ENCODE data around the gene GMDS.

The GMDS gene

DNA sequence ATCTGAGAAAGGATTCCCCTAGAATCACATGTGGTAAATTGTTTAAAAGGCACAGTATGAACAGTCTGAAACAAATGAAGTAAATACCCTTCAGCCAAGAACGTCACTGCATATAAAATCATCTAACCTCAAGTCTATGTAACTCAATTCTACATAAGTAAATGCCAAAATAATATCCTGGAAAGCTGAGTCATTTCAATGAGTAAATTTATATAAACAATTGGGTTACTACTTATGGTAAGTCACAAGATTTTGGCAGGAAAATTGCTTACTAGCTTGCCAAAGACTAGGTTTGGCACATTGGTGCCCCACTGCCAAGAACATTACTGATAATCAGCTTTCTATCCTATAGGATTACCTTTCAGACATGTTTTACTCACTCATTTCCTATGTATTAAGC lies 8.4 kb downstream of the GMDS start:
- DNase-seq, result no peak

DNA sequence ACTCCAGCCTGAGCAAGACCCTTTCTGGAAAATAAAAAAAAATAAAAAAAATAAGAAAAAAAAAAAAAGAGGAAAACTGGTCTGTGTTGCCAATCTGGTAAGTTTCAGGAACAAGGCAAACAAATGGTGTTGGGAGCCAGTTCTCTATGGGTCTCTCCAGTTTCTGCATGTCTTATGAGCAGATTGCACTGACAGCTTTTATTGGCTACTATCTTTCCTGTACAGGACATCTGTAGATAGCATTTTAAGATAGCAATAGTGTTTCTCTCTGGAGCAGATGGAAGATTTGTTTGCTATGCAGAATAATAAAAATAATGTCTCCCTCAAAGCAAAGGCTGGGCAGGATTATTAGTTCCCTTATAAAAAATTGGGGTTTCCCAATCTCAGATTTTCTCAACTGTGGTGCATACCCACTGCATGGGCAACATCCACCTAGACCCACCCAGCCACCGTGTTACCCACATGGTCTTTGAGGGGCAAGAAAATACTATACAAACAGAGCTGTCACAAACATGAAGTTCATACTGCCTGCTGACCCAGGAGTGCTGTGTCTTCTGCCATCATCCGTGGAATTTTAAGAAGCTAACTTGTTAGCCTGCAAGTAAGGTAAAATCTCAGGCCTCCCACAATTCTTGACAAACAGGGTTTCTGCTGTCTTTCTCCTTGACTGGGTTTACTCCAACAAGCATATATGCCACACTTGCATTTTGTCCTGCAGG lies 9.5 kb downstream of the GMDS start:
- no peak for DNase-seq

DNA sequence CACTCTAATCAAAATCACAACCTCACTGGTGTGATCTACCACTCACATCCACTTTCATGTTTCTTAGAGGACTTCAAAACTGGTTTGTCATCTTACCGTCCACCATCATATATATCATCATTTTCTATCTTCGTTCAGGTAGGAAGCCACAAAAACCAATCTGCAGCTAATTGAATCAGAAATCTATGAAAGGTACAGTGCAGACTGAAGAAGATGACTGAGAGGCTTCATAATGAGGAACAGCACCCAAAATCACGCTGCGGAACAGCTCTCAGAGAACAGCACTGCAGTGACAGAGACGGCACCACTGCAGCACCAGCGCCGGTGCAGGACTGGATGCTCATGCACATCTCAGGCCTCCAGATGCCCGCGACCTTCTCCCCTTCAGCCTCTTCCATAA lies 13.0 kb downstream of the GMDS start:
- DNase-seq, result no peak

DNA sequence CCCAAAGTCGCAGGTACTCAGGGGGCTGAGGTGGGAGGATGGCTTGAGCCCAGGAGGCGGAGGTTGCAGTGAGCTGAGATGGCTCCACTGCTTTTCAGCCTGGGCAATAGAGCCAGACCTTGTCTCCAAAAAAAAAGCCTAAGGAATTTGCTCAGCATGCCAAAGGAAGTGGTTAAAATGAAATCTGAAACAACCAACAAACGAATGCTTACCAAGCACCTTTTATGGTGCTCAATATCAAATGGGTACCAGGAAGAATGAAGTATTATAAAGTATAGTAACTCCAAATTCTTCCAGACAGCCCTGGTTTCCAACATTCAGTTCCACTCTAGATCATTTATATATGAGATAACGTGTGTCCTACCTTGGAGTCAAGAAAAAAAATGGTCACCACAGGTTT lies 14.0 kb downstream of the GMDS start:
- no peak for DNase-seq

DNA sequence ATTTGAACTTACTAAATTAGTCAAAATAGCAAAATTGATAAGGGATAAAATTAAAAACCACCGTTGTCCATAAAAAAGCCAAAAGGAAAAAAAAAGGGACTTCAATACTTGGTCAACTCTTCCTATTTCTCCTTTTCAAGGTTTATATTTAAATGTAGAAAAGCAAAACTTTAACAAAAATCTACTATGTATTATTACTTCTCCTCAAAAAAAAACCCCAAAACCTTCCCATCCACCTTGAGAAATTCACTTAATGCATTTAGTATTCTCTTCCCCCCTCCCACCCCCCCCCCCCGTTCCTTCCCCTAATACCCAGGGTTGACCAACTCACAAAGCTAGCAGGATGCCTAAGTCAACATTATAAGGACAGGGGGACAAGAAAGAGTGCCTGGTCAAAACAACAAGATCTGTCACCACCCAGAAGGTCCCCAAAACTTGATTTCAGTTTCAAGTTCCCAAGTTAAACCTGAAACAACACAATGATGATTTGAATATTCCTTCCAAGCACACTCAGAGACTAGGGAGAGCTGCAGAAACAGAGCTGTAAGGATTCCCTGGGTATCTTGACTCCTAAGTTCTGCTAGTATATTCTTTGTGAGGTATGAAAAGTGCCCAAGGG lies 14.6 kb downstream of the GMDS start:
- DNase-seq, result no peak

DNA sequence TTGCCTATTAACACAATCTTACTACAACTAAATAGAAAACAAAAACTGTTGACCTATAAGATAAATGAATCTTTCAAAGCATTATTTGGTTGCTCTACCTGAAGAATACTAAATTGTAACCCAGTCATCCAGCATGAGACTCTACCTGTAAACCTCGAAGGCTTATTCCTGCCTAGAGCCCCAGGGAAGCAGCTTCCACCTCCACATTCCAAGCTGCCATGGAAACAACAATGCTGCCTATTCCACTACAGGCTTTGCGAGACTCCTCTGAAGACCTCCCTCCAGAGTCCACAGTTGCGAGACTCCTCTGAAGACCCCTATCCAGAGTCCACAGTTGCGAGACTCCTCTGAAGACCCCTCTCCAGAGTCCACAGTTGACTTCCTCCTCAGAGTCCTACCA lies 15.7 kb downstream of the GMDS start:
- DNase-seq, result no peak

DNA sequence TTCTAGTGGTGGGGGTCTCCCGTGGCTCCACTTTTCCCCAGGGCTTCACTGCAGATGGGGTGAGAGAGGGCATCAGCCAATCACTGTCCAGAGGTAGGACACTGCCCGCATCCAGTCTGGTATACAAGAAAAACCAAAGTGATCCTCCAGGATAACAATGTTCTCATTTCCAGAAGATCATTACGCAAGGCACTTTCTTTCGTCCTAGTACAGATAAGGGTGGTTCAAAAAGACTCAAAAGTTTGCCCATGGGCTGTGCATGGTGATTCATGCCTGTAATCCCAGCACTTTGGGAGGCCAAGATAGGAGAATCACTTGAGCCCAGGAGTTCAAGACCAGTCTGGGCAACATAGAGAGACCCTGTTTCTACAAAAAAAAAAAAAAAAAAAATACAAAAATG lies 16.4 kb downstream of the GMDS start:
- no peak for DNase-seq

DNA sequence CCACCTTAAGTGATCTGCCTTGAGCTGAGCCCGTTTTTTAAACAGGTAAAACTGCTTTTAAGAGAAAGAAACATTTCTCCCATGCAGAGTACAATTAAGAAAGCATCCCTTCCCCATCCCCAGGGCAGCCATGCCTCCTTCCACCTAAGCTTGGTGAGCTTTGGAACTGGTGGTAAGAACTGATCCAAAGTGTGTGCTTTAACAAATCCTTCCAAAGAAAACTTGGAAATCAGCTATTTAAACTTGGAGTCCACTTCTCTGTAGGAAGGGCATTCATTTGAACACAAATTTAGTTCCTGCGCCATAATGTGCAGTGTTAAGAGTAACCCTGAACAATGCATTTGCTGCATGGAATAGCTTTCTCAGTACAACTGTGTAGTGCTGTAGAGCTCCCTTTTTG lies 17.0 kb downstream of the GMDS start:
- no peak for DNase-seq

DNA sequence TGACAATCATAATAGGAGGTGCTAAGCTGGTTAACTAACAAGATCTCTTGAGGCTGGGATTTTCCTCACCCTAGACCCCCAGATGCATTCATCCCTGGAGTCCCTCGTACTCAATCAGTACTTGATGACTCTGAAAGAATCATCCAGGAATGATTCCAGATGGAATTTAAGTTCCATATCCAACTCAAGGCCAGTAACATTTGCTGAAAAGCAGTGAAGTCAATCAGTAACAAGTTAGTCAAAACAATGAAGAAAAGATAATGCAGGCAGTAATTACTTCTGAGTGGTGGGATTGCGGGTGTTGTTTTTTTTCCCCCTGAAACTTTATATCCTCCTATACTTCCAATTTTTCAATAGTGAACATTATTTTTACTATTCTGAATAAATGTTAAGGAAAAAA lies 18.6 kb downstream of the GMDS start:
- no peak for DNase-seq

DNA sequence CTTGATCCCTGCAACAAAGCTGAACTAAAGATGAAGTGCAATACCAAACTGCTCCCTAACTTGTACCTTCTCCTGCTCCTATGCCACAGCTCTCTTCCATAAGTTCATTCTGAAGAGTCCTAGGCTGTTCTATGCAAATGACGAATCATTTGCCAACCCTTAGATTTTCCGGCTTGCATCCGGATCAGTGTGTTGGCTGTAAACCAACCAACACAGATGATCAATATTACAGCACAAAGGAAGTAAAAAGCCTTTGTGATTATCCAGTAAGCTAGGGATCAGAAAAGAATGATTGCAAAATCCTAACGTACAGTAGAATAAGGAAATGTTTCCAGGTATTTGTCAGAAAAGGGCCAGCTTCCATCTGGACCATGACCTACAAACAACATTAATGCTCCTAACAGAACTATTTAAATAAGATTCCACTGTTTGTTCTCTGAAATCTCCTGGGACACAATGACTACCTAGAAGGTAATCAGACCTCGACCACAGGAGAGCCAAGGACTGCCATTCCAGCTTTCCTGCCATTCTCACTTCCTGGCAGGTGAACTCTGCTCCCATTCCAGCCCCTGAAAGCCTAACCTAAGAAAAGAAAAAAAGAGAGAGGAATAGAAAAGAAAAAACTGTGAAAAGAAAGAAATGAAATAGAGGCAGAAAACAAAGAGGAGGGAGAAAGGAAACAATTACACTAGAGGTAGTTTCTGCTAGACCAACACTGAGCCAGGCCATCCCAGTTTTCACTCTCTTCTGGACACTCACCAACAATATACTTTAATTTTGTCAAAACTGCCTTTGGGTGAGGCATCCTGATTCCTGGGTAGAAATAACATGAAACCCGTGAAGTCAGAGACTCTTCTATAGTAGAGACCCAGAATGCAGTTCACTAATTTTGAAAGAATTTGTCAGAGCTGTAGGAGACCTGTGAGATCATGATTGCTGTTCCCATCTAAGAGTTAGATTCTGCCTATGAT lies 19.7 kb downstream of the GMDS start:
- no peak for DNase-seq

DNA sequence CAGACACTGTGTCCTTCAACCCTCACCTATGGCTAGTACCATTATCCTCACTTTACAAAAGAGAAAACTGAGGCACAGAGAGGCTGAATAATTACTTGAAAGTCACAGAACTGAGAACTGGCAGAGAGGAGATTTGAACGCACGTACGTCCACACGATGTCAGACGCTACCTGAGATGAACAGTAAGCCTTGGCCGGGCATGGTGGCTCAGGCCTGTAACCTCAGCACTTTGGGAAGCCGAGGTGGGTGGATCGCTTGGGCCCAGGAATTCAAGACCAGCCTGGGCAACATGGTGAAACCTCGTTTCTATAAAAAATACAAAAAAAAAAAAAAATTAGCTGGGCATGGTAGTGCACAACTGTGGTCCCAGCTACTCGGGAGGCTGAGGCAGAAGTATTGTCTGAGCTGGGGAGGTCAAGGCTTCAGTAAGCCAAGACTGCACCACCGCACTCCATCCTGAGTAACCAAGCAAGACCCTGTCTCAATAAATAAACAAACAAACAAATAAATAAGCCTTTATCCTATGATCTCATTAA lies 20.5 kb downstream of the GMDS start:
- no peak for DNase-seq

DNA sequence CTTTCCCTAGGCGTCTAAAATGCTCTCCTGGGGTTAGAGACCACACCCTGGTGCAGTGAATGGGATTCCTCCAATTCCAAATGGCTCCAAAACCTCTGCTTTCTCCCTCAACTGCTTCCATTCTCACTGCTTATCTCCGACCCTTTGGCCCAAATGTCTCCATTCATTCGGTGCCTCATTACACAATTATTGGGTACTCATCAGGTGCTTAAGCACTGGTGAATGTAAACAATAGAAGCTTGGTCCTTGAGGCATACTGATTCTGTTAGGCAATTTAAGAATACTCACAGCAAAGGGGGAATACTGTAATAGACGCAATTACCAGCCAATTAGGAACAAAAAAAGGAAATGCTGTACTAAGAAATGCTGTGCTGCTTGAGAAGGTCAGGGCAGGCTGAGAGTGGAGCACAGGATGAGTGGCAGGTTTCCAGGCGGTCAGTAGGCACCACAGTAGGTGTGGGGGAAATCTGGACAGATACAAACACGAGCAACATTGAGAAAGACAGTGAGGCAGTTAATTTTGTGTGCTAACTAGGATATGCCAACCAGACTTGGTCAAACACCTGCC lies 23.0 kb downstream of the GMDS start:
- DNase-seq, result no peak

DNA sequence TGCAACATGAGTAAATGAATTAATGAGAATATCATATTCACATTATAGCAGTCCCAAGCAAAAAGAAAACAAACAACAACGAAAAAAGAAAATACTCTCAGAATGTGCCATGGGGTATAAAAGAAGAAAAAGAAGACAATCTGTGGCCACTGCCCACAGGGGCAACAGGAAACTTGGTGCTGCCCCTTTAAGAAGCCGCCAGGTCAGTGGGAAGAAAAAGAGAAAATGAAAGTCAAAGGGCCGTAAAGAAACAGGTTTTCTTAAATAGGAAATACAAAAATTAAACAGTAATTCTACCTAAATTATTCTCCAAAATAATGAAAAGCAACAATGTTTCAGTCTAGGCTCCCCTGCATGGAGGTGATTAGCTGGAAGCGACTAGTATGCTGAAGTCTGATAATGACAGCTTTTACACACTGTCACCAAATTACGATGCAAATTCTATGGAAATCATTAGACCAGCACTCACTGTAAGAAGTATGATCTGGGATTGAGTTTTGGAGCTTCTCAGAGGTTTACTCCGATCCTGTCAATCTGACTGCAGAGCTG lies 23.6 kb downstream of the GMDS start:
- no peak for DNase-seq

DNA sequence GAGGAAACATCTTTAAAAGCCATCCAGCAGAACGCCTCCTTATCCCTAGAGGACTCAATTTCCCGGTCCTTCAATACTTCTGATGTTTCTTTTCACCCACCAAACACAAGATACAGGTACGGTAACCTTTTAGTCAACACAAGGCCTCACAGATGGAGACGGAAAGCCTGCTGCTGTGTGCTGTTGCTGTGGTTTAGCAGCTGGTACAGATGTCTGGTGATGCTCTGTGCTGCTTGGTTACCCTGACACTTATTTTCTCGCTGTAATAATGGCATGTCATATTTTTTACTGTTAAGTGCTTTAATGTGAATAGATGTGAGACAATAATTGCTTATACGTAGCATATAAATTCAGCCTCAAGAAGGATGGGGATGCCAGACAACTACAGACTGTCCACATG lies 25.3 kb downstream of the GMDS start:
- DNase-seq, result no peak

DNA sequence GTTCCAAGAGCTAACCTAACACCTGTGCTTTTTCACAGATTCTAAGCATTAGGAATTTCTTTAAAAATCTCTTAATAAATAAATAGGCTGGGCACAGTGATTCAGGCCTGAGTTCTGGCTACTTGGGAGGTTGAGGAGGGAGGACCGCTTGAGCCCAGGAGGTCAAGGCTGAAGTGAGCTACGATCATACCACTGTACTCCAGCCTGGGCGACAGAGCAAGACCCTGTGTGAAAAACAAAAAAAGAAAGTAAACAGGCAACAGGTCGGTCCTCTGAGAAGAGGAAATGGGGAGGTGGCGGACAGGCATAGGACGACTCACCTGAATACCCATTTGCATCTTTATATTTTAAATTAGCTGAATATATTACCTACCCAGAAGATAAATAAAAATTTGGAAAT lies 26.5 kb downstream of the GMDS start:
- DNase-seq, result no peak

DNA sequence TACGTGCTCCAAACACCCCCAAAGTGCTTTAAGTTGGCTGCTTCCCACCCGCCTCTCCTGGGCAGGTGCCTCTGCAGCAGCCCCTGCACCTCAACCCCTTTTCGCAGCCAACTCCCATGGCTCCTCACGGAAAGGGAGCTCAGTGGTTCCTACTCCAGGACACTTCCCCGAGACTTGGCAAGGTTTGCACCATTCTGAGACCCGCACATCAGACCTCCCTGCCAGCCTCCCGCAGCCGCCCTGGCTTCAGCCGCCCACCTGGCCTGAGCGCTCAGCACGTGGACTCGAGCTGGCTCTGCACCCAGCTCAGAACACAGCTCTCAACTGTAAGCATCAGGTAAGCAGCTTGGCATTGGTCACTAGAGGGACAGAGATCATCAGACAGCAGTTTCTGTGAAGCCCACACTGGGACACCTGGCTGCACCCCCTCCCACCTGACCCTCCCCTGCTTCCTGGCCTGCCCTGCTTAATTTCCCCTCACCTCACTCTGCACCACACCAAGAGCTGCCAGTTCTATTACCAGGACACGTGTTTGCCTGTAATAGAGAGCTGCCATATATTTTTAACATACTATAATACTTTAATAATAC lies 28.5 kb downstream of the GMDS start:
- no peak for DNase-seq

DNA sequence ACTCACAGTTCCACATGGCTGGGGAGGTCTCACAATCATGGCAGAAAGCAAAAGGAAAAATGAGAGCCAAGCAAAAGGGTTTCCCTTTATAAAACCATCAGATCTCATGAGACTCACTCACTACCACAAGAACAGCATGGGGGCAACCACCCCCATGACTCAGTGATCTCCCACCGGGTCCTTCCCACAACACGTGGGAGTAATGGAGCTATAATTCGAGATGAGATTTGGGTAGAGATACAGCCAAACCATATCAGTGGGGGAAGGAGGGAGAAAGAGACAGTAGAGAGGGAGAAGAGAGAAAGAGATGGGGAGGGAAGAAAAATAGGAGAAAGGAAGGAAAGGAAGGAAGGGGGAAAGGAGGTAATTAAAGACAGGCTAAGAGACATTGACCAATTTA lies 30.1 kb downstream of the GMDS start:
- DNase-seq, result no peak

DNA sequence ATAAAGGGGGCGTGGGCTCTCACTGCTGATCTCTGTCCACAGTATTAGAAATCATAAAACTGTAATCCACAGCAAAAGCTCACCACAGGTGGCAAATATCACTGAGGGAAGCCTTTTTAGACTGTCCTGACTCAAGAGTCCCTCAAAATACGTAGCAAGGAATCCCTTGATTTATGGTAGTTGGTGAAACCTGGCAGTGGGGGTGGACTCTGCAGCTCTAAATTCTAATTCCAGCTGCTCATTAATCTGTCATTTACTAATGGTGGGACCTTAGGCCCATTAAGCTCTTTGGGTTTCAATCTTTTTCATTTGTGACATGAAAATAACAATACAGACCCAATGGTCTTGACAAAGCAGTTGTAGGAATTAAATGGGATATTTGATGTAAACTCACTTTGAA lies 32.3 kb downstream of the GMDS start:
- DNase-seq, result no peak

DNA sequence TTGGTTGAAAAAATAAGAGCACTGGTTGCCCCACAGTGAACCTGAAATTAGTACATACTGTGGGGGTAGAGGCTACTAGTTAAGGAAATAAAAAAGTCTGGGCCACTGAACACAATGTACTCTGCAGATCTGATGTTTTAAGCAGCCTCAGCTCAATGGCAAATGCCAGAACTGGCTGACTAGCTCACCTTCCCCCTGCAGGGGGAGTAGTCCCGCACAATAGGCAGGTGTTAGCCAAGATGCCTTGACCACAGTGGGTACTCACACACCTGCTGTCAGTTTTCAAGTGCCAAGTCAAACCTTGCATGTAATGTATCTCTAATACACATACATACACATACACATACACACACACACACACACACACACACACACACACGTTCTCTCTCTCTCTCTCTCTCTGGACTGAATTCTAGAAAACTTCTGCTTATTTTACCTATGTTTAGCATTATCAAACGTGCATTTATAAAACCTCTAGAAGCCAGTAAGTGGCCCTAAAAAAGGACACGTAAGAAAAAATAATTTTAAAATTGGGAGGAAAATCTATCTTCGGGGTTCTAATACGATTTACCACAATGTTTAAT lies 36.1 kb downstream of the GMDS start:
- no peak for DNase-seq

DNA sequence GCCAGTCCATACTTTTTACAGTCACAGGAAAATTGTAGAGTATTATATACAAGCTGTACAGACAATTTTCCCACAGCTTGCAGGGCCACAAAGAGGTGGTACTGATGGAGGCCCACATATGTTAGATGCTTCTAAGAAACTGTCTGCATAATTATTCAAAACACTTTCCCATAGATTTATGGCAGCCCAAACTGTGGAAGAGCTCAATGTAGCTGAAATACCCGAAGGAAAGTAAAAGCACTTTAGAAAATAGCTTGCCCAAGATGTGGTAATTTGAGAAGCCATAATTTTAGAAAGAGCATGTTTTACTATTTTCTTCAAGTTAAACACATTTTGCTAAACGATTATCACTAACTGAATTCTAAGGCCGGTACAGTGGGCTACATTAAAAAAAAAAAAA lies 36.9 kb downstream of the GMDS start:
- DNase-seq, result no peak

DNA sequence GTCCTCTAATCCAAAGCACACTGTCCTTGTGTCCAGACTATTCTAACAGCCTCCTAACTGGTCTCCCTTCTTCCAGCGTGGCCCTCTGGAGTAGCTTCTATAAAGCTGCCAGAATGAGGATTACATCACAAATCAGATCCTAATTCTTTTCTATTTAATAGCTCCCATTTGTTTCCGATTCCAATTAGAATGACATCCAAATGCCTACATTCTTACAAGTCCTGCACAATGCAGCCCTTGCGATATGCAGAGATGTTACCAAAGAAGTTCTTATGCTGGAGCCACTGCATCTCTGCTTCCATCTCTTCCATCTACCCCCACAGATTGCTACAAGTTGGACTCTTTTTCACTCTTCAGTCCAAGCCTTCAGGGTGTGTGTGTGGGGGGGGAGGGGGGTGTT lies 40.0 kb downstream of the GMDS start:
- DNase-seq, result no peak

DNA sequence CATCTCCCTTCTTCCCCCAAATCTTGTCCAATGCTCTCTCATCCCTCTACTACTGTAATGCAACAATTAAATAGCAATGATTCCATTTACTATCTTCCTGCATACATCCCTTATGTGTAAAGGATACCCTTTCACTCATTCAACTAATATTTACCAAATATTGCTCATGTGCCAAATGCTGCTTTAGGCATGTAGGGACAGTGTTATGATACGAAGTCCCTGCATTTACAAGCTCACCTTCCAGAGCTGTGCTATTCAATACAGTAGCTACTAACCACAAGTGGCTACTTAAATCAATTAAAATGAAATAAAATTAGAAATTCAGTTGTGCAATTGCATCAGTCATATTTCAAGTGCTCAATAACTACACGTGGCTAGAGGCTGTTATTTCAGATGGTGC lies 41.1 kb downstream of the GMDS start:
- DNase-seq, result no peak
